GM23338 (cell line): ENCODE data around the gene GABBR1.
"Not testable (repeated sequence)": the region's sequence is repeated elsewhere in the genome, so short reads cannot be mapped to it uniquely, and the experiment has no call there.

Source experiments
- CREB1 ChIP-seq: fragments of 250-450 bp; sonication (Bioruptor Pico); IDR thresholded peaks from 2 replicates; pipeline ENCODE4 v1.5.0; 2020; ENCODE audit warnings: low read depth, mild to moderate bottlenecking, moderate library complexity
- CTCF ChIP-seq, 2 experiments: fragments of 200-600 bp in 1 of 2; sonication (generic) in 1 of 2; conservative IDR thresholded peaks; 2 replicates each; pipeline versions ENCODE4 v1.5.1 to v1.6.1; 2016 to 2017; ENCODE audit warnings: antibody characterized with exemption in 2 of 2, low read depth in 2 of 2, mild to moderate bottlenecking in 2 of 2, moderate library complexity in 1 of 2
- ETS1 ChIP-seq: IDR thresholded peaks from 2 replicates; pipeline ENCODE4 v1.6.1; 2016; ENCODE audit warnings: antibody characterized with exemption
- EZH2phosphoT487 ChIP-seq: fragments of 200-600 bp; sonication (generic); IDR thresholded peaks from one replicate; pipeline ENCODE4 v1.8.1; 2018; ENCODE audit warnings: antibody characterized with exemption; ENCODE audit not compliant: unreplicated experiment
- NANOG ChIP-seq: IDR thresholded peaks from 2 replicates; pipeline ENCODE4 v1.6.1; 2016; ENCODE audit warnings: antibody characterized with exemption, borderline replicate concordance
- POLR2AphosphoS5 ChIP-seq: IDR thresholded peaks from 2 replicates; pipeline ENCODE4 v1.6.1; 2016; ENCODE audit warnings: antibody characterized with exemption, low read depth
- REST ChIP-seq: IDR thresholded peaks from one replicate; pipeline ENCODE4 v1.6.1; 2018; ENCODE audit warnings: antibody characterized with exemption; ENCODE audit not compliant: unreplicated experiment
- ZNF114 ChIP-seq: fragments of 250-450 bp; sonication (Bioruptor Pico); IDR thresholded peaks from 2 replicates; pipeline ENCODE4 v1.5.0; 2020; ENCODE audit warnings: mild to moderate bottlenecking, moderate library complexity

GRCh38 chr6:29661502-29662141, 28.6 kb upstream of the GABBR1 start:
- TF ChIP-seq POLR2AphosphoS5; CTCF (conservative IDR thresholded peaks at IDR 0.05; ENCODE audit: low read depth in 2 of 2); CREB1; EZH2phosphoT487; REST; ZNF114 (CRISPR knock-in tag): not testable (repeated sequence)
- peak; percentile 71; the same call in 1 of the 2 replicates for TF ChIP-seq NANOG
- peak; percentile 63 for TF ChIP-seq ETS1
